Epithelial cell of proximal tubule (primary cell): Measurements from ENCODE around the gene ATG7. TPM values are rescaled to one million over a fixed set of nuclear protein-coding genes. Genes with fewer than 3 reads are reported as not detected.

Experiments used
- DNase-seq: peaks from one replicate; pipeline ENCODE4 v3.0.0-alpha.2; 2011; ENCODE audit warnings: low read depth
- H3K4me3 ChIP-seq: 2 replicates; pipeline ENCODE4 v1.5.1; 2011; ENCODE audit warnings: low read depth, mild to moderate bottlenecking, low read length
- total RNA-seq: library from RNA; depleted of rRNA; stranded (reverse); fragments of >200 nt; gene quantifications from 2 replicates; pipeline ENCODE4 v1.2.3, GENCODE V29; 2015
- TF ChIP-seq, protein P1 (sequence below): conservative IDR thresholded peaks from 2 replicates; pipeline ENCODE4 v1.5.1; 2012; ENCODE audit warnings: low read depth, mild to moderate bottlenecking, low read length

ATG7 gene
- total RNA-seq, 1 donor from 2014 or later = 68.5 TPM

DNA sequence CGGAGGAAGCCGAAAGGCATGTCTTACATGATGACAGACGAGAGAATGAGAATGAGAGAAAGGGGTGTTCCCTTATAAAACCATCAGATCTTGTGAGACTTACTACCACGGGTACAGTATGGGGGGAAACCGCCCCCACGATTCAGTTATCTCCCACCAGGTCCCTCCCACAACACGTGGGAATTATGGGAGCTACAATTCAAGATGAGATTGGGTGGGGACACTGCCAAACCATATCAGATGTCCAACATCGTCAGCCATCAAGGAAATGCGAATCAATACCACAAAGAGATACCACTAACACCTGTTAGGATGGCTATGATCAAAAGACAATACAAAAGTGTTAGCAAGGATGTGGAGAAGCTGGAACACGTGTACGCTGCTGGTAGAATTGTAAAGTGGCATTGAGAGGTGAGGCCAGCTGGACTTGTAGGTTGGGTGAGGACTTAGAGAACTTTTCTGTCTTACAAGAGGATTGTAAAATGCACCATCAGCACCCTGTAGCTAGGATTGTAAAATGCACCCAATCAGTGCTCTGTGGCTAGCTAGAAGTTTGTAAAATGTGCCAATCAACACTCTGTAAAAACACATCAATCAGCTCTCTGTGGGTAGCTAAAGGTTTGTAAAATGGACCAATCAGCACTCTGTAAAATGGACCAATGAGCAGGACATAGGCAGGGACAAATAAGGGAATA is 334.0 kb downstream of the ATG7 start:
- TF ChIP-seq, protein P1, sequence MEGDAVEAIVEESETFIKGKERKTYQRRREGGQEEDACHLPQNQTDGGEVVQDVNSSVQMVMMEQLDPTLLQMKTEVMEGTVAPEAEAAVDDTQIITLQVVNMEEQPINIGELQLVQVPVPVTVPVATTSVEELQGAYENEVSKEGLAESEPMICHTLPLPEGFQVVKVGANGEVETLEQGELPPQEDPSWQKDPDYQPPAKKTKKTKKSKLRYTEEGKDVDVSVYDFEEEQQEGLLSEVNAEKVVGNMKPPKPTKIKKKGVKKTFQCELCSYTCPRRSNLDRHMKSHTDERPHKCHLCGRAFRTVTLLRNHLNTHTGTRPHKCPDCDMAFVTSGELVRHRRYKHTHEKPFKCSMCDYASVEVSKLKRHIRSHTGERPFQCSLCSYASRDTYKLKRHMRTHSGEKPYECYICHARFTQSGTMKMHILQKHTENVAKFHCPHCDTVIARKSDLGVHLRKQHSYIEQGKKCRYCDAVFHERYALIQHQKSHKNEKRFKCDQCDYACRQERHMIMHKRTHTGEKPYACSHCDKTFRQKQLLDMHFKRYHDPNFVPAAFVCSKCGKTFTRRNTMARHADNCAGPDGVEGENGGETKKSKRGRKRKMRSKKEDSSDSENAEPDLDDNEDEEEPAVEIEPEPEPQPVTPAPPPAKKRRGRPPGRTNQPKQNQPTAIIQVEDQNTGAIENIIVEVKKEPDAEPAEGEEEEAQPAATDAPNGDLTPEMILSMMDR = no peak
- no peak for DNase-seq
- no peak overlapping the region for H3K4me3 ChIP-seq

GRCh38 chr3:11606865-11607440 is 334.8 kb downstream of the ATG7 start:
- TF ChIP-seq, protein P1 = no peak
- H3K4me3 ChIP-seq = no peak overlapping the region
- DNase-seq = no peak

Other genes with a start within 250 kb of the ATG7 start
- 3.1 and 7.3 TPM in 2 replicates for gene HRH1, start 117.9 kb upstream of the ATG7 start, total RNA-seq